Loucy (cell line): ENCODE measurements around the gene SST.

Experiments used
- H2AFZ ChIP-seq: fragments of 200-600 bp; sonication (generic); 2 replicates; pipeline ENCODE4 v1.6.0; 2016; ENCODE audit warnings: antibody characterized with exemption, mild to moderate bottlenecking, low read length, moderate library complexity
- H3F3A ChIP-seq: fragments of 200-600 bp; 2 replicates; pipeline ENCODE4 v1.6.0; 2016; ENCODE audit warnings: antibody characterized with exemption, low read depth, mild to moderate bottlenecking
- H3K27me3 ChIP-seq: fragments of 200-600 bp; sonication (generic); 2 replicates; pipeline ENCODE4 v1.6.1; 2014; ENCODE audit warnings: low read length, mild to moderate bottlenecking; ENCODE audit not compliant: insufficient read depth, poor library complexity, severe bottlenecking
- H3K36me3 ChIP-seq: fragments of 200-600 bp; sonication (generic); 2 replicates; pipeline ENCODE4 v1.6.1; 2016; ENCODE audit warnings: low read length; ENCODE audit not compliant: insufficient read depth
- H3K4me1 ChIP-seq: fragments of 200-600 bp; sonication (generic); 2 replicates; pipeline ENCODE4 v1.5.1; 2014; ENCODE audit warnings: low read length, mild to moderate bottlenecking; ENCODE audit not compliant: insufficient read depth, poor library complexity, severe bottlenecking
- H3K4me2 ChIP-seq: fragments of 200-600 bp; sonication (generic); 2 replicates; pipeline ENCODE4 v1.6.0; 2014; ENCODE audit warnings: antibody characterized with exemption, low read length, low read depth, mild to moderate bottlenecking; ENCODE audit not compliant: poor library complexity, severe bottlenecking
- H3K4me3 ChIP-seq: fragments of 200-600 bp; sonication (generic); 2 replicates; pipeline ENCODE4 v1.5.1; 2014; ENCODE audit warnings: low read length, mild to moderate bottlenecking, mixed read lengths; ENCODE audit not compliant: poor library complexity, severe bottlenecking
- H3K79me2 ChIP-seq: fragments of 200-600 bp; sonication (generic); 2 replicates; pipeline ENCODE4 v1.6.1; 2014; ENCODE audit warnings: low read length; ENCODE audit not compliant: insufficient read depth
- H3K9ac ChIP-seq: fragments of 200-600 bp; sonication (generic); 2 replicates; pipeline ENCODE4 v1.6.0; 2014; ENCODE audit warnings: mild to moderate bottlenecking, low read depth, low read length, moderate library complexity; ENCODE audit not compliant: poor library complexity, severe bottlenecking
- H3K9me2 ChIP-seq: fragments of 200-600 bp; sonication (generic); replicated peaks from 2 replicates; pipeline ENCODE4 v1.6.1; 2016; ENCODE audit warnings: low read depth, low read length, mixed read lengths
- H3K9me3 ChIP-seq: fragments of 200-600 bp; sonication (generic); 2 replicates; pipeline ENCODE4 v1.6.1; 2014; ENCODE audit warnings: mild to moderate bottlenecking, antibody characterized with exemption, low read length, low read depth; ENCODE audit not compliant: insufficient read depth
- H4K20me1 ChIP-seq: fragments of 200-600 bp; sonication (generic); 2 replicates; pipeline ENCODE4 v1.6.0; 2014; ENCODE audit warnings: antibody characterized with exemption, low read length, mild to moderate bottlenecking; ENCODE audit not compliant: insufficient read depth, poor library complexity, severe bottlenecking
- CTCF ChIP-seq: fragments of 200-600 bp; sonication (generic); conservative IDR thresholded peaks from 2 replicates; pipeline ENCODE4 v1.5.1; 2014; ENCODE audit warnings: mild to moderate bottlenecking, antibody characterized with exemption, low read length
- EZH2phosphoT487 ChIP-seq: fragments of 200-600 bp; IDR thresholded peaks from 2 replicates; pipeline ENCODE4 v1.6.1; 2018; ENCODE audit warnings: antibody characterized with exemption, mild to moderate bottlenecking, moderate library complexity, borderline replicate concordance

The SST gene

GRCh38 chr3:187698499-187699399 is 28.6 kb upstream of the SST start:
- H3K27me3 ChIP-seq, result no peaks in the 10 kb centered on the region
- no peak for TF ChIP-seq EZH2phosphoT487
- no peaks in the 10 kb centered on the region for H4K20me1 ChIP-seq
- H3K36me3 ChIP-seq, result no peaks in the 10 kb centered on the region
- H3K9me2 ChIP-seq, result no peaks in the 10 kb centered on the region
- H2AFZ ChIP-seq, result no peak overlapping the region
- no peak overlapping the region for H3K4me3 ChIP-seq
- no peak overlapping the region for H3K4me2 ChIP-seq
- H3K9ac ChIP-seq, result no peak overlapping the region
- H3K79me2 ChIP-seq, result no peaks in the 10 kb centered on the region
- no peaks in the 10 kb centered on the region for H3K9me3 ChIP-seq
- H3F3A ChIP-seq, result no peaks in the 10 kb centered on the region
- H3K4me1 ChIP-seq, result no peaks in the 10 kb centered on the region

- Histone ChIP-seq H2AFZ (no peak overlapping the region), H3K27me3 (no peaks in the 10 kb centered on the region), H3K9me3 (no peaks in the 10 kb centered on the region), H3K4me3 (no peak overlapping the region), H3K9me2 (no peaks in the 10 kb centered on the region), H3K4me2 (no peak overlapping the region), H3K36me3 (no peaks in the 10 kb centered on the region), H3K4me1 (no peaks in the 10 kb centered on the region), H3K9ac (no peak overlapping the region), H3F3A (no peaks in the 10 kb centered on the region), H3K79me2 (no peaks in the 10 kb centered on the region), H4K20me1 (no peaks in the 10 kb centered on the region)
- TF ChIP-seq EZH2phosphoT487 (no peak), CTCF (no peak)
Measured at GRCh38 chr3:187696021-187696420, 25.8 kb upstream of the SST start.

GRCh38 chr3:187695449-187695848 is 25.3 kb upstream of the SST start:
- H3K4me3 ChIP-seq, result no peak overlapping the region

More at GRCh38 chr3:187695449-187695848, 25.3 kb upstream of the SST start:
- no peak overlapping the region for H3K9ac ChIP-seq
- no peaks in the 10 kb centered on the region for H3K9me3 ChIP-seq
- no peaks in the 10 kb centered on the region for H3K36me3 ChIP-seq
- no peaks in the 10 kb centered on the region for H3K79me2 ChIP-seq
- TF ChIP-seq CTCF, result no peak
- no peak for TF ChIP-seq EZH2phosphoT487
- no peaks in the 10 kb centered on the region for H3K4me1 ChIP-seq
- no peaks in the 10 kb centered on the region for H4K20me1 ChIP-seq
- H3K9me2 ChIP-seq, result no peaks in the 10 kb centered on the region
- H3K4me2 ChIP-seq, result no peak overlapping the region
- no peak overlapping the region for H2AFZ ChIP-seq
- H3K27me3 ChIP-seq, result no peaks in the 10 kb centered on the region
- no peaks in the 10 kb centered on the region for H3F3A ChIP-seq
